ENCODE measurements around the gene ARNT2.

GRCh38 chr15:80445300-80446041 lies 41.3 kb downstream of the ARNT2 start:
- TF ChIP-seq CTCF (IDR thresholded peaks at IDR 0.05) (no peak), EP300 (IDR thresholded peaks at IDR 0.05) (no peak), POLR2A (IDR thresholded peaks at IDR 0.05) (no peak)
